HG03432 (cell line): ENCODE results near the gene SYP.
"Not testable (repeated sequence)": the region's sequence is repeated elsewhere in the genome, so short reads cannot be mapped to it uniquely, and the experiment has no call there.

Experiments
- ATAC-seq: cut with Tn5 transposase; IDR thresholded peaks from one replicate; pipeline ENCODE4 v1.9.1; 2021; ENCODE audit warnings: mild to moderate bottlenecking, moderate library complexity; ENCODE audit not compliant: unreplicated experiment

SYP gene

DNA sequence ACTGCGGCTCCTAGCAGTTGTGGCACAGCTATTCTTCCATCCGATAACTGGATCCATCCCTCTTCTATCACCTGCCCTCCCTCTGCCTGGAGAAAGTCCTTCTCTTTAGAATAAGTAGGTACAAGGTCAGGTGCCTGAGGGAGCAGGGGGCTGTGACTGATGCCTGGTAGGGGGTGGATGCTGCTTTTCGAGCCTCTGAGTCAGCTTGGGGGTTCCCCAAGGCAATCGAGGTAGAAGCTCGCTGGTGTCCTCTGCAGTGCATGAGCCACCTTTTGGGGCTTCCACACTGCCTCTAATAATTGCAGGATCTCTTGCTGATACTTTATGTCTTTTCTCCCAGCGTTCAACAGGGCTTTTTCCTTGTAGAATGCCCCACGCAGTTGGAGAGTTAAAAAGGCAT lies 56.8 kb downstream of the SYP start:
- ATAC-seq, result not testable (repeated sequence)

- not testable (repeated sequence) for ATAC-seq
These were observed 57.7 kb downstream of the SYP start for GRCh38 chrX:49142264-49142663.

DNA sequence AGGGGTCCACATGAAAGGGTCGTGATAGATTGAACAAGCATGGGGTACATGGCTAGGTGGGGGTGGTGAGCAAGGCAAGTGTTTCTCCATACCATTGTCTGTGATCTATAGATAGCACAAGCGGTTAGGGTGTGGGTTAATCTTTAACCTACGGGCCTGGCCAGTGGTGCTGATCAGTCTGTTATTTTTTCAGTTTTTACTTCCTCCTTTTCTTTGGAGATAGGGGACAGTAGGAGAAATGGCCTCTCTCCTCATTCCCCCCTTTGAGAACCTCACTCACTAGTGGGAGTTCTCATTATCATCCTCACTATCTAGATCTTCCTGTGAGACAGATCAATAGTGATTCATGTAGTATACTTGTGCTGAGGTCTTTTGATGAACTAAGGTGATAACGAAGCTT lies 60.3 kb downstream of the SYP start:
- no peak for ATAC-seq
